ENCODE measurements around the gene RFC5. TPM values are rescaled to one million over a fixed set of nuclear protein-coding genes. Genes with fewer than 3 reads are reported as not detected.

The RFC5 gene
- total RNA-seq, 4 donors from 2014 or later, result 4.9 to 8.7 (median 7.6) TPM; not detected in 1

GRCh38 chr12:118061873-118062843 is 45.7 kb downstream of the RFC5 start:
- in situ Hi-C loops (cut with MboI; ENCODE audit: low pct_ligation_motif_present in 1 of 4, low pct_unique_long_range_greater_than_20kb in 1 of 4, low sequenced_read_pairs in 3 of 4) (no loop called here), intact Hi-C loops (cut with DNase I; ENCODE audit: low total_unique reads) (no loop called here)
- peak in 2 of 3 donors; percentile 37 to 45 for TF ChIP-seq POLR2AphosphoS5 (IDR thresholded peaks at IDR 0.05)
- no peak for TF ChIP-seq EP300 (IDR thresholded peaks at IDR 0.05; ENCODE audit: low read depth)
- TF ChIP-seq POLR2A (IDR thresholded peaks at IDR 0.05), result peak; percentile 54
- H3K9me3 ChIP-seq, result no peaks in the 10 kb centered on the region
- 1 to 2% methylated on average over 21 to 44 of the region's 44 CpGs for WGBS, 2 donors (ENCODE audit: low coverage in 1 of 2)
- peak overlapping the region; percentile 97 to 99 (median 98) for H3K27ac ChIP-seq
- no peaks in the 10 kb centered on the region for H3K36me3 ChIP-seq
- H3K27me3 ChIP-seq, result no peaks in the 10 kb centered on the region
- peak; percentile 55 for DNase-seq
- H3K4me1 ChIP-seq, result peaks cover 4 to 56% (median 36%) of the 10 kb centered on the region in 4 donors
- peak overlapping the region; percentile 74 to 90 (median 80) for H3K4me3 ChIP-seq

GRCh38 chr12:118063576-118064391 is 47.3 kb downstream of the RFC5 start:
- WGBS, 2 donors (ENCODE audit: low coverage in 1 of 2), result 51% methylated on average over 3 to 4 of the region's 4 CpGs
- Histone ChIP-seq H3K4me1 (peaks cover 4 to 48% (median 36%) of the 10 kb centered on the region in 4 donors), H3K4me3 (no peak overlapping the region), H3K27me3 (no peaks in the 10 kb centered on the region), H3K36me3 (no peaks in the 10 kb centered on the region), H3K27ac (peak overlapping the region; percentile 97 to 99 (median 98)), H3K9me3 (no peaks in the 10 kb centered on the region)
- no peak for TF ChIP-seq EP300 (IDR thresholded peaks at IDR 0.05; ENCODE audit: low read depth)
- no peak for TF ChIP-seq POLR2A (IDR thresholded peaks at IDR 0.05)
- no peak for TF ChIP-seq POLR2AphosphoS5 (IDR thresholded peaks at IDR 0.05)
- intact Hi-C loops (cut with DNase I; ENCODE audit: low total_unique reads), result no loop called here
- in situ Hi-C loops (cut with MboI; ENCODE audit: low pct_ligation_motif_present in 1 of 4, low pct_unique_long_range_greater_than_20kb in 1 of 4, low sequenced_read_pairs in 3 of 4), result no loop called here
- no peak for DNase-seq

- TF ChIP-seq CTCF (IDR thresholded peaks at IDR 0.05) (no peak), POLR2AphosphoS5 (IDR thresholded peaks at IDR 0.05) (no peak), EP300 (IDR thresholded peaks at IDR 0.05; ENCODE audit: low read depth) (no peak), POLR2A (IDR thresholded peaks at IDR 0.05) (no peak)
- H3K4me3 ChIP-seq, result no peak overlapping the region
- peaks cover 4 to 41% (median 30%) of the 10 kb centered on the region in 4 donors for H3K4me1 ChIP-seq
- no peak for DNase-seq
- H3K27ac ChIP-seq, result peak overlapping the region; percentile 97 to 99 (median 98)
- WGBS, 2 donors (ENCODE audit: low coverage in 1 of 2), result 20 to 36% methylated on average over 1 to 2 of the region's 2 CpGs
- H3K36me3 ChIP-seq, result no peaks in the 10 kb centered on the region
- intact Hi-C loops (cut with DNase I; ENCODE audit: low total_unique reads), result no loop called here
- in situ Hi-C loops (cut with MboI; ENCODE audit: low pct_ligation_motif_present in 1 of 4, low pct_unique_long_range_greater_than_20kb in 1 of 4, low sequenced_read_pairs in 3 of 4), result no loop called here
- H3K9me3 ChIP-seq, result no peaks in the 10 kb centered on the region
- H3K27me3 ChIP-seq, result no peaks in the 10 kb centered on the region
Observed at GRCh38 chr12:118064608-118065007, 48.1 kb downstream of the RFC5 start.

- TF ChIP-seq CTCF (IDR thresholded peaks at IDR 0.05), result no peak
- no peak for TF ChIP-seq POLR2A (IDR thresholded peaks at IDR 0.05)
- no peak for TF ChIP-seq POLR2AphosphoS5 (IDR thresholded peaks at IDR 0.05)
- no peak for TF ChIP-seq EP300 (IDR thresholded peaks at IDR 0.05; ENCODE audit: low read depth)
- in situ Hi-C loops (cut with MboI; ENCODE audit: low pct_ligation_motif_present in 1 of 4, low pct_unique_long_range_greater_than_20kb in 1 of 4, low sequenced_read_pairs in 3 of 4) (no loop called here), intact Hi-C loops (cut with DNase I; ENCODE audit: low total_unique reads) (no loop called here)
- Histone ChIP-seq H3K4me3 (no peak overlapping the region), H3K27ac (peak overlapping the region; percentile 97 to 99 (median 98)), H3K9me3 (no peaks in the 10 kb centered on the region), H3K27me3 (no peaks in the 10 kb centered on the region), H3K36me3 (no peaks in the 10 kb centered on the region), H3K4me1 (peaks cover 4 to 35% (median 28%) of the 10 kb centered on the region in 4 donors)
- DNase-seq, result no peak
- WGBS, 2 donors (ENCODE audit: low coverage in 1 of 2), result 44 to 67% methylated on average over 1 of the region's 1 CpG
Observed at GRCh38 chr12:118065380-118065779, 48.9 kb downstream of the RFC5 start.
